WTC11 (cell line): Measurements from ENCODE around the gene PAK1.

ENCODE experiments used
- AFF4 ChIP-seq: sonication (generic); formaldehyde crosslinking; IDR thresholded peaks from 2 replicates; pipeline ENCODE4 v1.8.1; 2023; ENCODE audit warnings: mild to moderate bottlenecking, missing genetic modification reagents, borderline replicate concordance
- ATF3 ChIP-seq: sonication (generic); formaldehyde crosslinking; conservative IDR thresholded peaks from 2 replicates; pipeline ENCODE4 v1.8.1; 2022; ENCODE audit warnings: mild to moderate bottlenecking, missing genetic modification reagents
- CTCF ChIP-seq: fragments of 200-600 bp; IDR thresholded peaks from 2 replicates; pipeline ENCODE4 v1.8.0; 2022; ENCODE audit warnings: antibody characterized with exemption
- PREB ChIP-seq: sonication (generic); formaldehyde crosslinking; IDR thresholded peaks from 2 replicates; pipeline ENCODE4 v1.8.1; 2022; ENCODE audit warnings: mild to moderate bottlenecking, missing genetic modification reagents, moderate library complexity, borderline replicate concordance
- USF1 ChIP-seq: sonication (generic); formaldehyde crosslinking; IDR thresholded peaks from 2 replicates; pipeline ENCODE4 v1.8.0; 2022; ENCODE audit warnings: mild to moderate bottlenecking, missing genetic modification reagents
- USF2 ChIP-seq: sonication (generic); formaldehyde crosslinking; IDR thresholded peaks from 2 replicates; pipeline ENCODE4 v1.8.1; 2023; ENCODE audit warnings: mild to moderate bottlenecking, missing genetic modification reagents, moderate library complexity
- ZNF423 ChIP-seq: fragments of 250-450 bp; sonication (Bioruptor Pico); IDR thresholded peaks from 2 replicates; pipeline ENCODE4 v2.1.2; 2022; ENCODE audit warnings: mild to moderate bottlenecking, moderate library complexity

GRCh38 chr11:77471558-77472193 lies 2.2 kb downstream of the PAK1 start:
- TF ChIP-seq ATF3 = no peak
- TF ChIP-seq ZNF423 (CRISPR knock-in tag) = no peak
- no peak for TF ChIP-seq CTCF
- TF ChIP-seq PREB (CRISPR knock-in tag) = no peak
- TF ChIP-seq AFF4 = no peak
- no peak for TF ChIP-seq USF1 (CRISPR knock-in tag)
- TF ChIP-seq USF2 (CRISPR knock-in tag) = no peak
